SIG-M5 treated with dmso at 0.1 percent for 504 hours (cell line): Measurements from ENCODE around the gene VOPP1.
A peak's percentile ranks its signal among the peaks of the same experiment; 100 is the strongest.
"Not testable (repeated sequence)": the region's sequence is repeated elsewhere in the genome, so short reads cannot be mapped to it uniquely, and the experiment has no call there.

Experiments used
- DNase-seq: peaks from one replicate; lab custom pipeline; 2025; ENCODE audit not compliant: unreplicated experiment; lab: John Stamatoyannopoulos, UW

VOPP1 gene, protein sequence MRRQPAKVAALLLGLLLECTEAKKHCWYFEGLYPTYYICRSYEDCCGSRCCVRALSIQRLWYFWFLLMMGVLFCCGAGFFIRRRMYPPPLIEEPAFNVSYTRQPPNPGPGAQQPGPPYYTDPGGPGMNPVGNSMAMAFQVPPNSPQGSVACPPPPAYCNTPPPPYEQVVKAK

DNA sequence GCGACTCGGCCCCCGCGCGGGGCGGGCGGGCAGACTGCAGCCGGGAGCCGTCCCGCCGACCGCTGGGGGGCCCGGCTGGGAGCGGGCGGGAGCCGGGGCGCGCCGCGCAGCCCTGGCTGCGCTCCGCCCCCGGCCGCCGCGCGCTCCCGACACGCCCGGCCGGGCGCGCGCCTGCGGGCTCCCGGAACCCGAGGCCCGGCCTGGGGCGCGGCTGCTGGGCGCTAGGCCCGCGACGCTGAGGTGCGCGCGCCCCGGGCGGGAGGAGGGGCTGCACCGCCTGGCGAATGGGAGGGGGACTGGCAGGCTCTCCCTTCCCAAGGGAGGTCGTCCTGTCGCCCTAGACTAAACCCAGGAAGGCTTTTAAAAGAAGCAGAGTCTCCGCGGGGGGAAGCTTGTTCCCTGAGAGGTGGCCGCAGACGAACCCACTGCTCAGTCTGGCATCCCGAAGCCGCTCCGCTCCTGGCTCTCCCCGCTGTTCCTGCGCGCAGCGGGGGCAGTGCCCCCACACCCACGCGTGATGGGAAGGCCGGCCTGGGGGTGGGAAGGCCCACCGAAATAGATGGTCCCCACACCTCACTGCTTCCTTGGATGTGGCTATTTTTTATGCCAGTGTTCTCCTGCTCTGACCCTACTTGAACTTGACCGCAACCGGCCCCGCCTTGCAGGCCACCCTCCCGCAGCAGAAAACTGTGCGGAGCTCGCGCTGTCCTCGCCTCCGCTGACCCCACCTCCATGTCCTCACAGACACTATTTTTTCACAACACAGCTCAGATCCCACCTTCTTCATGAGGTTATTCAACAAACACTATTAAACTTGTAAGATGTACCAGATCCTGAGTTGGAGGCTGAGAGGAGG, at the start of gene VOPP1:
TSS of gene VOPP1 (minus strand) at position 125 of the 856 bp plus-strand sequence. CDS start 178 bp downstream, outside the sequence.
- DNase-seq = peak; percentile 7

DNA sequence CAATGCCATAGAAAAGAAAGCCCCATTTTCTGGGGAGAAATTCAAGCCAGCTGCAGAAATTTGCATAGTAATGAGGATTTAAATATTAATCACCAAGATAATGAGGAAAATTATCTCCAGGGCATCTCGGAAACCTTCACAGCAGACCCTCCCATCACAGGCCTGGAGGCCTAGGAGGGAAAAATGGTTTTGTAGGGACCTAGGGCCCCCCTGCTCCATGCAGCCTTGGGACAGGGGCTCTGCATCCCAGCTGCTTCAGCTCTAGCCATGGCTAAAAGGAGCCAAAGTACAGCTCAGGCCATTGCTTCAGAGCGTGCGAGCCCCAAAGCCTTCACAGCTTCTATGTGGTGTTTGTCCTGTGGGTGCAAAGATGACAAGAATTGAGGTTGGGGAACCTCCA, 46.6 kb upstream of the VOPP1 start:
- no peak for DNase-seq

DNA sequence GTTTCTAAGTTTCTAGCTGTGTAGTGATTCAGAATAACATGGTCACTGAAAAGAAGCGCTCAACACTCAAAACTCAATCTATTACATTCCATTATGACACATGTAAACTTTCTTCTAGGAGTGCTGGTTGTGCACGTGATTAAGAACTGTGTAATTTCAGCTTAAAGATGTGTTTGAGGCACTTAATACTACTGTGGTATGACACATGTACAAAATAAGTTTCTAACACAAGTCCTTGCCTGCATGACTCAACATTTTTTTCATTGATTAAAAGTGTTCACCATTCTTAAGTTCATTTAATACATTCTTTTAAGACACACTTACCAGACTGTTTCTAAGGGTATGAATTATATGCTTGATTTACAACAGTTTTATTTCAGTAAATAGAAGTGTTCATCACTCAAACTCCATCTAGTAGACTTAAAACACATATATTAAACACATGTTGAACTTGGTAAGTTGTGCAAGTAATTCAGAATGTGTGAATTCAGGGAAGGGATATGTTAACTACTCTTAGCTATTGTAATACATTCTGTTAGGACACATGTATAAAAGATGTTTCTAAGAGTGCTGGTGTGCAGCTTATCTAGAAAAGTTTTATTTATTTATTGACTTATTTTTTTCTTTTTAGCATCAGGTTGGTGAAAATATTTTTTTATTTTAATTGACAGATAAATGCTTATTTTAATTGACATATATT, 42.2 kb upstream of the VOPP1 start:
- DNase-seq = not testable (repeated sequence)

GRCh38 chr7:55609726-55610125, 37.4 kb upstream of the VOPP1 start:
- DNase-seq = not testable (repeated sequence)

DNA sequence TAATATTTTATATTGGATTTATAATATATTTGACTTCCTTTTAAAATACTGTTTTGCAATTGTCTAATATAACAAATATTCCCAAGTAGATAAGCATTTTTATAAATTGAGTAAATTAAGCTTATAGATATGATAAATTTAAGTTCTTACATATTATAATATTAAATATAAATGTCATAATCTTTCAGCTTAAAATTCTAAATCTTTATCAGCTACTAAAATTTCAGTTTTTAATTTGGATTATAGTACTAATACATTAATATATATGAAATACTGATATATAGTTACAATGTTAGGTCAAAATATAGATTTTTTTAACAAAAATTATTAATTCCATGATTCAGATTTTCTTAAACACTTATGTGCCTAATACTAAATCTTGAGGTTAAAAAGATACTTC, 33.4 kb upstream of the VOPP1 start:
- not testable (repeated sequence) for DNase-seq

DNA sequence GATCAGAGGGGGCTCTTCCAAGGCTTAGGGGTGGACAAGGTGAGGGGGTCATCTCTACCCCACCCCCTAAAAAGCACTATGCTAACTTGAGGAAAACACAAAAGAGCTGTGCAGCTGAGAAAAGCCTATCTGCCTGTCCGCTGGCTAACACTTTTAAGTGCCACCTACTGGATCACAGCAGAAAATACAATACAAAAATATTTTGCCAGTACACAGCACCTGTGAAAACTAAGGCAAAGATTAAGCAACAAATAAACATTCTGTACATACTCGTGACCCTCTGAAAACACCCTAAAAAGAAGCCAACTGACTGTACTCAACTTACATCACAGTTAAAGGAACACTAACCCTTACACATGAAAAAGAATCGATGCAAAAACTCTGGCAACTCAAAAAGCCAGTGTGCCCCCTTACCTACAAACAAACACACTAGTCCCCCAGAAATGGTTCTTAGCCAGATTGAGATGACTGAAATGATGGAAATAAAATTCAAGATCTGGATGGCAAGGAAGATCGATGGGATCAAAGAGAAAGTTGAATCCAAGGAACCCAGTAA, 25.7 kb upstream of the VOPP1 start:
- not testable (repeated sequence) for DNase-seq

- DNase-seq = not testable (repeated sequence)
These were observed 25.0 kb upstream of the VOPP1 start for GRCh38 chr7:55597214-55597739.

DNA sequence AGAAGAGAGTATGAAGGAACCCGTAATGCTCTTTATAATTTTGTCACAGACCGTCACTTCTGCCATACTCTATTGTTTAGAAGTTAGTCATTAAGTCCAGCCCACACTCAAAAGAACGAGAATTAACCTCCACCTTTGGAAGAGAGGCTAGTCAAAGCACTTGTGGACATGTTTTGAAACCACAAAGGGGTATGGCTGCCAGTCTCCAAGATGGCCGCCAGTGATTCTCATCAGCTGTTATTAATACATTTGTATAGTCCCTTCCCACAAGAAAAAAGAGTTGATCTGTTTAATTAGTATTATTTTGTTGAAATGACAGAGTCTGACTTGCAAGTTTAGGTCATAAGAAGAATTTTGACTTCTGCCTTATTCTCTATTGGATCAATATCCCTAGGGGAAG, 23.2 kb upstream of the VOPP1 start:
- DNase-seq = no peak

DNA sequence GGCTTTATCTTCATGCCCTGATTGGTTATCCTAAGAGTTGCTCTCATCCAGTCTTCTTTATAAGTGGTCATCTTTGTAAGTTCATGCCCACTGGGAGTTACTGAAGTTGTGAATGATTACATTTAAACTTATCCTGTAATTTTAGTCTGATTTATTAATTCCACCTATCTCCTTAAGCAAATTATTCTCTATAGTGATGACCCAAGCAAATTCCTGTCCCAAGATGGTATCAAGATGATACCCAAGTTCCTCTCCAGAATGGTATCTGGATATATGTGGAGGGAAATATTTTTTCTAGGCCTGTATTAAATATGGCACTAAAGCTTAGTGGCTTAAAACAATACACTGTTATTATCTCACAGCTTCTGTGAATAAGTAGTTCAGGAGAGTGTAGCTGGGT, 22.6 kb upstream of the VOPP1 start:
- no peak for DNase-seq

DNA sequence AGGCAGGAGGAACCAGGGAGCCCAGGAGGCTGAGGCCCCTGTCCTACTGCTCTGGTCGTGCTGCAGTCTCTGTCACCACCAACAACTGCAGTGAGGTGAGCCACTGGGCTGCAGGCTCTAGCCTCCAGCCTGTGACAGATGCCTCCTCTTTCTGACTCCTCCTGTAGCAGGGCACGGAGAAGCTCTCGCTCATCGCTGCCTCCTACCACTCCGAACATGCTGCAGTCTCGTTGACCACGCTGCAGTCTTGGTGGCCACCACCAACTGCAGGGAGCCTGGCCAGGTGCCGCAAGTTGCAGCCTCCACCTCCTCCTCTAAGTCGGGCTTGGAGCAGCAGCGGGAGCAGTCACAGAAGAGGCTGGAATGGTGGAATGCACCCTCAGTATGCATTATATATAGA, 22.1 kb upstream of the VOPP1 start:
- DNase-seq = no peak

DNA sequence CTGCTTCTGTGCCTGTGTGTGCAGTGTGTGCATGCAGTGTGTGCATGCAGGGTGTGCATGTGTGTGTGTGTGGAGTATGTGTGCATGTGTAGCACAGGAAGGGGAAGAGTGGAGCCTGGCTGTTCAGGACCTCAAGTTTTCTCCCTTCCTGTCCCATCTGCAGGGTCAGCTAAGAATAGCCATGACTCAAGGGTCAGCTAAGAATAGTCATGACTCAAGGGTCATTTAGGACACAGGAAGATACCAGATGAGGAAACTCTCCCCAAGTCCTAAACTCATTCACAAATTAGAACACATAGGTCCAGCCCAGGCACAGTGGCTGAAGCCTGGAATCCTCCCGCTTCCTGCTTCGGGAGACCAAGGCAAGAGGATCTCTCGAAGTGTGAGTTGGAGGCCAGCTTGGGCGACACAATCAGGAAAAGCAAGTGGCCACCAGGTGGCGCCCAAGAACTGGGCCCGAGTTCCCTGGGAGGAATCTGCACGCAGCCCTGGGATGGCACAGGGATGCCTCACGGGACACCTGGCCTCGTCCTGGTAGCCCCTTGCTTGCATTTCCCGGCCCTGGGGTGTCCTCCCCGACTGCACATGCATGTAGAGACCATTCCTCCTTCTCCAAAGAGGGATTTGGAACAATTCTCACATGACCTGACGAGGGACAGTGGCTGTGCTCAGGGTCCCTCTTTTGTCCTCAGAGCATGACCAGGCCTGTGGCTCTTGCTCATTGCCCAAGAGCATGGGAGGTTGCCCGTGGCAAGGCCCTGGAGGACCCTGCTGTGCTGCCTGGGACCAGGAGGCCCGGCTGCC, 21.4 kb upstream of the VOPP1 start:
- DNase-seq = peak; percentile 29

DNA sequence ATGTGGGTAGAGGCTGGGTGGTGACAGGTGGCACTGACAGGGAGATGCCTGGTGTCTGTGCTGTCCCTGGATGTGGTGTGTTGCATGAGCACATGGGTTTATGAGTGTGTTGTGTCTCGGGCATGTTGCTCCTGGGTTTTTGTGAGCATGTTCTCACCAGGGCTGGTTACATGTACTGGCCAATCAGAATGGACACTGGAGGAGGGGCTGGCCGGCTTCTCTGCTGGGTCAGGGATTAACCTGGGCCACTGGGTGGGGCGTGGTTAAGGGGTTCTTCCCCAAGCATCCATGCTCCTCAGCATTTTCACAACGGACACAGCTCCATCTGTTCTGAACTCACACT, 20.8 kb upstream of the VOPP1 start:
- DNase-seq = no peak

- DNase-seq = no peak
These were observed 20.2 kb upstream of the VOPP1 start for GRCh38 chr7:55592492-55592891.

GRCh38 chr7:55591282-55591931, 19.1 kb upstream of the VOPP1 start:
- DNase-seq = no peak

- DNase-seq = no peak
These were observed 18.4 kb upstream of the VOPP1 start for GRCh38 chr7:55590517-55591281.

DNA sequence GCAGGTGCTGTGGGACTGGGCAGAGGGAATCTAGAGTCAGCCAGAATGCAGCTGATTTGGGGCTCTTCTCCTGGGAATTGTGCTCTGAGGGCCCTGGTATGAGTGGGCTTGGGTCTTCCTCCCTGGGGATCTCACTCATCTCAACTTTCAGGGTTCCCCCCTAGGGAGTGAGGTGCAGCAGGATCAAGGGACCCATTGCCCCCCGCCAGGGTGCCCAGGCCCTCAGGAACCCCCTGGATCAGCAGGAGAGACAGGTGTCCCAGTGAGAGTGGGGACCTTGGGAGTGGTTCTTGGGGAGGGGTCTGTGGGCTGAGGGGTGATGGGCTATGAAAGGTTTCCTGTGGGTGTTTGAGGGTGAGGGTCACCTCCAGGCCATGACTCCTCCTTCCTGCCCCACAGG, 17.6 kb upstream of the VOPP1 start:
- DNase-seq = no peak

- DNase-seq = no peak
These were observed 16.8 kb upstream of the VOPP1 start for GRCh38 chr7:55588976-55589604.

GRCh38 chr7:55588379-55588699, 16.0 kb upstream of the VOPP1 start:
- no peak for DNase-seq
